ENCODE results near the gene PDIK1L. TPM values are rescaled to one million over a fixed set of nuclear protein-coding genes. Genes with fewer than 3 reads are reported as not detected.

Gene PDIK1L
- total and polyA plus RNA-seq, 2 of the 8 experiments (the other 6 are each of a cell fraction or from before 2014, with no cell fraction given) = 0.95 to 4.5 TPM

DNA sequence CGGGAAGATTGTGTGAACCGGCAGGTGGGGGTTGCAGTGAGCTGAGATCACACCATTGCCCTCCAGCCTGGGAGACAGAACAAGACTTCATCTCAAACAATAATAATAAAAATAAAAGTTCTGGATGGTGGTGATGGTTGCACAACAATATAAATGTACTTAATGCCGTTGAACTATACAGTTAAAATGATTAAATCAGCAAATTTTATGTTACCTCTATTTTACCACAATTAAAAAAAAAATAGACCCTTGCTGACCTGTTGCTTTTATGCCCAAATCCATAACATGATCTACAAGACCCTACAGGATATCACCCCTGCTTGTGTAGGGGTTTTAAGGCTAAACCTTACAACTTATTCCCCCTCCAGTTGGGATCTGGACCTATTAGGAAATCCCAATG is 11.8 kb upstream of the PDIK1L start:
- H3K23me2 ChIP-seq (ENCODE audit: low read depth, low read length) = no peaks in the 10 kb centered on the region
- no peak overlapping the region for H3K4ac ChIP-seq (replicated peaks; ENCODE audit: insufficient read length, low read depth, low read length)
- ChIA-PET POLR2A (ENCODE audit: partially characterized antibody) (no interaction called here), CTCF (ENCODE audit: partially characterized antibody) (interaction anchor here (0.6 to 11.4 kb wide), 7 partner anchors 12 to 113 kb away, joined by 3 to 154 read pairs (median 4); partner anchors contain the start of gene ZNF593)
- H3K18ac ChIP-seq (ENCODE audit: extremely low read depth, low read length) = no peak overlapping the region
- H3K4me2 ChIP-seq (ENCODE audit: insufficient read depth in 1 of 2, low read depth in 2 of 2, low read length in 2 of 2) = no peak overlapping the region
- H3K4me1 ChIP-seq (replicated peaks in 1 of 4; ENCODE audit: control insufficient read depth in 3 of 4, insufficient read depth in 4 of 4, low read length in 3 of 4) = peaks cover under 1 to 5% (median 4%) of the 10 kb centered on the region in 4 experiments
- H4K20me1 ChIP-seq (replicated peaks in 1 of 2; ENCODE audit: control insufficient read depth in 1 of 2, insufficient read depth in 2 of 2, low read length in 2 of 2) = no peaks in the 10 kb centered on the region
- DNase-seq (ENCODE audit: low read depth in 1 of 2, low spot score in 2 of 2) (no peak), FAIRE-seq (no peak)
- no peak overlapping the region for H4K8ac ChIP-seq (ENCODE audit: extremely low read depth, insufficient read depth, low read length)
- no peak overlapping the region for H2AK5ac ChIP-seq (ENCODE audit: low read depth, low read length)
- no peak overlapping the region for H3K14ac ChIP-seq (ENCODE audit: insufficient read length)
- H4K5ac ChIP-seq (ENCODE audit: insufficient read length, low read depth, low read length) = no peak overlapping the region
- H3K56ac ChIP-seq (replicated peaks; ENCODE audit: insufficient read length, low read depth, low read length) = no peak overlapping the region
- H3K9me3 ChIP-seq (ENCODE audit: insufficient read depth in 2 of 2, low read depth in 1 of 2, low read length in 1 of 2) = no peaks in the 10 kb centered on the region
- no peaks in the 10 kb centered on the region for H3K79me2 ChIP-seq (ENCODE audit: control insufficient read depth in 1 of 2, insufficient read depth in 2 of 2, low read length in 2 of 2)
- no peak overlapping the region for H3K4me3 ChIP-seq (ENCODE audit: extremely low read depth in 1 of 4, insufficient read depth in 2 of 4, low read depth in 3 of 4, low read length in 4 of 4)
- no peak overlapping the region for H3K9ac ChIP-seq (replicated peaks in 1 of 4; ENCODE audit: extremely low read depth in 1 of 4, low read depth in 3 of 4, low read length in 3 of 4)
- no peaks in the 10 kb centered on the region for H3K36me3 ChIP-seq (ENCODE audit: control insufficient read depth in 2 of 4, insufficient read depth in 4 of 4, low read length in 3 of 4)
- no peak overlapping the region for H2BK15ac ChIP-seq (ENCODE audit: low read length)
- no peaks in the 10 kb centered on the region; a peak in 1 of 7 replicates for H3K27me3 ChIP-seq (replicated peaks in 1 of 4; ENCODE audit: control insufficient read depth in 3 of 4, extremely low read depth in 1 of 4, insufficient read depth in 3 of 4, low read length in 3 of 4)
- no peak overlapping the region for H2BK5ac ChIP-seq (ENCODE audit: low read depth, low read length)
- no peak overlapping the region for H4K91ac ChIP-seq (replicated peaks; ENCODE audit: insufficient read length, low read length)
- H3K27ac ChIP-seq (ENCODE audit: low read depth, low read length) = no peak overlapping the region
- 87% methylated on average over 3 of the region's 3 CpGs; no CpG with 5 or more reads in 1 of the 2 experiments for WGBS, 2 experiments (ENCODE audit: extremely low coverage in 1 of 2, insufficient coverage in 1 of 2, insufficient read length in 1 of 2, insufficient replicate concordance in 2 of 2, low coverage in 1 of 2, low lambda C conversion rate in 2 of 2, missing lambda C conversion rate in 1 of 2)
- no peak overlapping the region for H2BK20ac ChIP-seq (ENCODE audit: low read length)
- no peaks in the 10 kb centered on the region for H3K79me1 ChIP-seq (ENCODE audit: low read depth, low read length)
- no peak overlapping the region for H3K23ac ChIP-seq (ENCODE audit: insufficient read length)
- H2BK12ac ChIP-seq (ENCODE audit: low read depth, low read length) = no peak overlapping the region
- no peak overlapping the region for H2AFZ ChIP-seq (ENCODE audit: low read length)
- H2BK120ac ChIP-seq (replicated peaks; ENCODE audit: low read depth, low read length) = no peak overlapping the region
- no peak for TF ChIP-seq TBP (IDR thresholded peaks at IDR 0.05; ENCODE audit: low read depth, low read length)
- no peak for TF ChIP-seq POLR2A (IDR thresholded peaks at IDR 0.05; ENCODE audit: control extremely low read depth in 1 of 2, low read depth in 2 of 2, low read length in 2 of 2)
- TF ChIP-seq CHD1 (IDR thresholded peaks at IDR 0.05; ENCODE audit: low read depth, low read length) = no peak
- TF ChIP-seq GTF2F1 (IDR thresholded peaks at IDR 0.05; ENCODE audit: borderline replicate concordance, low read depth, low read length) = no peak
- TF ChIP-seq SP2 (IDR thresholded peaks at IDR 0.05; ENCODE audit: low read length) = no peak
- no peak for TF ChIP-seq SRF (IDR thresholded peaks at IDR 0.05; ENCODE audit: low read depth, low read length)
- TF ChIP-seq SAP30 (IDR thresholded peaks at IDR 0.05; ENCODE audit: insufficient read depth, insufficient replicate concordance, low read length) = no peak
- TF ChIP-seq EP300 (IDR thresholded peaks at IDR 0.05; ENCODE audit: borderline replicate concordance in 1 of 2, low read depth in 2 of 2, low read length in 2 of 2) = no peak
- TF ChIP-seq NRF1 (IDR thresholded peaks at IDR 0.05; ENCODE audit: low read depth, low read length) = no peak
- no peak for TF ChIP-seq CREB1 (IDR thresholded peaks at IDR 0.05)
- TF ChIP-seq MAFK (IDR thresholded peaks at IDR 0.05; ENCODE audit: low read depth, low read length) = no peak
- no peak for TF ChIP-seq NANOG (IDR thresholded peaks at IDR 0.05; ENCODE audit: insufficient read depth, low read depth, low read length, poor library complexity, severe bottlenecking)
- no peak for TF ChIP-seq BRCA1 (IDR thresholded peaks at IDR 0.05; ENCODE audit: low read depth, low read length)
- TF ChIP-seq TEAD4 (IDR thresholded peaks at IDR 0.05; ENCODE audit: low read depth, low read length) = no peak
- TF ChIP-seq USF2 (IDR thresholded peaks at IDR 0.05; ENCODE audit: low read length) = no peak
